GM19239 (cell line): Measurements from ENCODE around the gene NCOA1.
"Not testable (repeated sequence)": the region's sequence is repeated elsewhere in the genome, so short reads cannot be mapped to it uniquely, and the experiment has no call there.

Experiments used
- DNase-seq: peaks from one replicate; pipeline ENCODE4 v3.0.0; 2011; ENCODE audit warnings: low spot score; ENCODE audit not compliant: insufficient read length
- FAIRE-seq: peaks from 2 replicates; lab custom pipeline; 2011; peaks lifted over from hg19 to GRCh38; lab: Jason Lieb, UNC

NCOA1 gene

GRCh38 chr2:24490690-24491541, at the start of gene NCOA1:
TSS of gene NCOA1 (plus strand) at chr2:24491254. CDS start at chr2:24658678, 167,424 bp downstream.
- peak; percentile 84 for FAIRE-seq

DNA sequence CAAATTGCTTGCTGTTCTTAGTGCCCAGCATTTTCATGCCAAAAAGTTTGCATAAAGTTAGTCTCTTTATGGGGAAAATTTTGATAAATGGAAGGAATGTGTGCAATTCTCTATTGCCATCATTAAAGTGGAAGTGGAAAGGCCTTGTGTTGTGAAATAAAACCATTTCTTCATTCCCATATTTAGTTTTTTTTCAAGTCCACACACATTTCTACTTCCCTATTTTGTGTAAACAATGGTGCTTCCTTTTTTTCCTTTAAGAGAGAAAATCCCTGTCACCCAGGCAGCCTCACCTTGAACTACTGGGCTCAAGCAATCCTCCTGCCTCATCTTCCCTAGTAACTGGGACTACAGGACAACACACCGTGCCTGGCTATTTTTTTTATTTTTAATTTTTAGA, 42.3 kb upstream of the NCOA1 start:
- FAIRE-seq = no peak
- no peak for DNase-seq

More at GRCh38 chr2:24490690-24491541, at the start of gene NCOA1:
- peak; percentile 95 for DNase-seq

DNA sequence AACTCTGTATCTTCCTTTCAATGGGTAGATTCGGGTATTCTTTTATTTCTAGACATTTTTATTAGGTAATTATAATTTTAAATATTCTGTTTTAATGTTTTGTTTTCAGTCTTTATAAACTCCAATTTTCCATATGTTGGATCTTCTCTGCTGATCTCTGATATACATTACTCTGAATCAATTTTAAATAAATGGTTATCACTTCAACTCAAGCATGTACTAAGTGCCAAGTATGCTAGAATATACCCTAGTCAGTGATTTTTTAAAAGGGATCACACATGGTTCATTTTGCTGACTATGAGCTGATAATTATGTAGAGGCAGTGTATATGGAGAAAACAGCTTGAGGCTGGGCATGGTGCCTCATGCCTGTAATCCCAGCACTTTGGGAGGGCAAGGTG, 41.7 kb upstream of the NCOA1 start:
- DNase-seq (no peak), FAIRE-seq (no peak)

GRCh38 chr2:24451805-24452501, 39.1 kb upstream of the NCOA1 start:
- DNase-seq (no peak), FAIRE-seq (no peak)

DNA sequence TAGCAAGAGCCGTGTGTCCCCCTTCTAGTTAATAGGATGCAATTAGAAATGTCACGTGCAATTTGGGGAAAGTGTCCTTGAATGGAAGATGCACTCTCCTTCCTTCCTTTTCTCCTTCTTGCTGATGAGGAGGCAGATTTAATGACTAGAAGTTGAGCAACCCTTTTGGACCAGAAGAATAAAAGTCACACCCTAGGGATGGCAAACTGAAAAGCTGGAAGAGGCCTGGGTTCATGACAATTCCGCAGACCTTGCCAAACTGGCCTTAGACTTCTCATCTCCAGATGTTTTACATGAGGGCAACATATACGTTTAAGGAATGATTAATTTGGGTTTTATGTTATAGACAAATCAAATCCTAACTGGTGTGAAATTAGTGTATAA, 38.6 kb upstream of the NCOA1 start:
- no peak for DNase-seq
- FAIRE-seq = no peak

GRCh38 chr2:24453379-24454073, 37.5 kb upstream of the NCOA1 start:
- FAIRE-seq (no peak), DNase-seq (no peak)

- DNase-seq = no peak
- no peak for FAIRE-seq
Measured at GRCh38 chr2:24454294-24454693, 36.8 kb upstream of the NCOA1 start.

DNA sequence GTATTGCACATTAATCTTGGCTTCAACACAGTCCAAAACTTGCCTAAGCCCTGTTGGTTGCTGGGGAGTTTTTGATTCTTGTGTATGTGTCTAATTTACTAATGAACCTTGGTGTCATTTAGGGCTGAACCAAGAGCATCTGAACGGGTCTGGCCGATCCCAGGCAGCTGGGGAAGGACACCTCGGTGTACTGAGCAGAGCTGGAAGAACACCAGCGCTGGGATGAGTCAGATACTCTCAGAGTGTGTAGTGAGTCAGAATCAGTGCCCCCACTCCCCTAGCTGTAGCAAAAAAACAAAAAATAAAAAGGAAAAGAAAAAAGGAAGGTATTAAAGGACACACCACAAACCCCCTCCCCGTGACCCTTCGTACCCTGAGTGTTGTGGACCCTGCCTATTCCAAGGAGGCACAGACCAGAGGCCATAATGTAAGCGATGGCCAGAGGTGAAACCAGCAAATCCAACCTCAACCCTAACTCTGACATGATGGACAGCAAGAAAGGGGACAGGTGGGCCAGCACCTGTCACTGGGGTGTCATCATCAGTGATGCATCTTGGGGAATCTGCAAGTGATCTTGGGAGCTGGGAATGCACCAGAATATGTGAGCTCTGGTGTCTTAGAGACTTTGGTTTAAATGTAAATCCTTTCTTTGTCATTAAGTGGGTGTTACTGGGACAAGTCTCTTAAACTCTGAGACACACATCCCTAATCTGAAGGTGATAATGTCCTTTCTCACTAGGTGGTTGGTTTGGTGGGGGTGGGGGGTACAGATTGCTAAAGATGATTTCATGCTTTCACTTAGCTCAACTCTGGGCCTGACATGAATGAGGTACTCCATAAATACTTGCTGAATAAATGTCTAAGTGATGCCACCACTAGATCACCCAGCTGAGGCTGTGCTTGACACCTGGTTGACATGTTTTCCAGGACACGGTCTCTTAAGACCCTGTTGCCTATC, 34.2 kb upstream of the NCOA1 start:
- FAIRE-seq (no peak), DNase-seq (no peak)

DNA sequence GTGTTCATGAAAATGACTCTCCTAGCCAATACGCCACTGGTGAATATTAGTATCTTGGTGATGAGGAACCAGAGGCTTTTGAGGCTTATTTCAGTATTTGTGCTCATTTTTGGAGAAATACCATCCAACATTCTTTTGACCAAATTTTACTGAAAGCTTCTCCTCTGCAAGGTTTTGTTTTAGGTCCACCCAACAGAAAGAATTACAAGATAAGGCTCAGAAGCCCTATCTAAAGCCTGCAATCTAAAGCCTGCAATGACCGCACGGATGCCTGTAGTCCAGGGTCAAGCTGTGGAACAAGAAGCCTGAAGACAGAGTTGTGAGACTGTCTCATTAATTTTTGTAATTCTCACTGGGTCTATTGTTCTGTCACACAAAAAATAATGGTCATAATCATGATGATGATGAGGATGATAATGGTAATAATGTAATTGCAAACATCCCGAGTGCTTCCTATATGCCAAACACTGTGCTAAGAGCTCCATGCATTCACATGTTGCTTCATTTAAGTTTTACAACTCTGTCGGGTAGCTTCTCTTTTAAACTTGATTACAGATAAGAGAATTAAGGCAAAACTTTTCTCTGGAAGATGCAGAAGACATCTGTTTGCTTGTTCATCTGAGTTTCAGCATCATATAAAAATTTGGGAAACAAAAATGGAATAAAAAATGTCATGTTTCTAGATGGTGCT, 33.2 kb upstream of the NCOA1 start:
- DNase-seq (no peak), FAIRE-seq (no peak)

DNA sequence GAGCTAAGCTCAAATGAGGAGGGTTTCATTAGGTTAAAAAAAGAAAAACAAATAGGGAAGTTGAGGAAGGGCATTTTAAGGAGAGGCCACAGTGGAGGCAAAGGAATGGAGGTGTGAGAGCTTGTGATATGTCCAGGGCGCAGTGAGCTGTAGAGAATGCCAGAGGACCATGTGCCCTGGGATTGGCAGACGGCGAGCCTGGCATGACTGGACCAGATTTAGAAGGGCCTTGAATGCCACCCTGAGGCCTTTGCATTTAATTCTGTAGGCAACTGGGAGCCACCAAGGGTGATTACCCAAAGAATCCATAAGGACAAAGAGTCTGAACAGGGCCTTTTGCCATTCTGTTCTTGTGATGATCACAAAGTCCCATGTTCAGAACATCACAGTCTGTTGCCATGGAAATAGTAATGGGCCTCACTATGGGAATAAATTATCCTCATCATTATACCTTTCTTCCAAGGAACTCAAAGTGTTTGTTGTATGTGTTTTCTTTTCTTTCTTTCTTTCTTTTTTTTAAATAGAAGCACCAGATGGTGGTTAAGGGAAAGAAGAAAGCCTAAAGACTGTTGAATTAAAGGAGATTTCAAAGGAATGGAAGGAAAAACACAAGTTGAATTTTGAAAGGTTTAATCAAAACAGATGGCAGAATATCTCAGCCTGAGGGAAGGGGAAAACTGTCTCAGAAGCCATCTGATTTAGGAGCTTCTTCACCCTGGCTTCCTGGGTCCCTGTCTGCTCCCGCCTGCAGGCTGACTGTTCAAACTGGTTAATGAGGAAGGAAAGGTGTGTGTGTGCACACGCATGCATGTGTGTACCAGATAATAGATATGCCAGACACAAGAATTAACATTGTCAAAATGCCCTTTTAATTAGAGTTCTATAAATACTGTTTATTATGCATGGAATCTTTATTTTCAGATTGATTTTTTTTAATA, 31.6 kb upstream of the NCOA1 start:
- no peak for DNase-seq

DNA sequence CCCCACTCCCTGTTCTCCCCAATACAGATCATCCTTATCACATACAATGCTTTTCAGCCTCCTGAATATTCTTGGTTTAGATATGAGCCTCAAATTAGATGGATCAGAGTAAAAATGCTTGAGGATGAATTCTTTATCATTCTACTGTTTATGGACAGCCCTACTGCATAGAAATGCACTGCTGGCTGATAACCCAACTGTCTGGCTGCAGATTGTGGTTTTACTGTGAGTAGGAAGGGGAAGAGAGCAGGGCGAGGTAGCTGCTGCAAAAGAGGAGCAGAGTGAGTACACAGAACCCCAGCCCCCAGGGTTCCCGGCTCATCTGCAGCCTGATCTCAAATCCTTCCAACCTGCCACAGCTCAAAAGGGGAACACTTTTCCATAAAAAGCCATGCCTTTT, 29.4 kb upstream of the NCOA1 start:
- no peak for DNase-seq
- FAIRE-seq = no peak

More for the DNA sequence above, 31.6 kb upstream of the NCOA1 start:
- no peak for FAIRE-seq

DNA sequence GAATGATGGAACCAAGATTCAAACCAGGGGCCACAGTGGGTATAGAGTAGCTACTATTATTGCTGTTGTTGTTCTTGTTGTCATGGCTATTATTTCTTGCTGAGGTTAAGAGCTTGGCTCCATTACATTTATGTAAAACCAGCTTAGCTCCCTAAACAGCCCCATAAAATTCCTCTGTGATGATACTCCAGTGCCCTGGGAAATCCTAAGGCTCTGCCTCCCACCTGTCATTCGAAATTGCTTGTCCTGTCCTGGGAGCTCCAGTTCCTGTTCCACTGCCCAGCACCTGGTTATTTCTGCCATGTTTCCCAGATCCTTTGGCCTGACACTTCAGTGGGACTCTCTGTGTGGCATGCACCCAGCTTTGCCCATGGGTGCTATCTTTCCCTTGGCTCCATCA, 27.8 kb upstream of the NCOA1 start:
- FAIRE-seq (no peak), DNase-seq (no peak)

DNA sequence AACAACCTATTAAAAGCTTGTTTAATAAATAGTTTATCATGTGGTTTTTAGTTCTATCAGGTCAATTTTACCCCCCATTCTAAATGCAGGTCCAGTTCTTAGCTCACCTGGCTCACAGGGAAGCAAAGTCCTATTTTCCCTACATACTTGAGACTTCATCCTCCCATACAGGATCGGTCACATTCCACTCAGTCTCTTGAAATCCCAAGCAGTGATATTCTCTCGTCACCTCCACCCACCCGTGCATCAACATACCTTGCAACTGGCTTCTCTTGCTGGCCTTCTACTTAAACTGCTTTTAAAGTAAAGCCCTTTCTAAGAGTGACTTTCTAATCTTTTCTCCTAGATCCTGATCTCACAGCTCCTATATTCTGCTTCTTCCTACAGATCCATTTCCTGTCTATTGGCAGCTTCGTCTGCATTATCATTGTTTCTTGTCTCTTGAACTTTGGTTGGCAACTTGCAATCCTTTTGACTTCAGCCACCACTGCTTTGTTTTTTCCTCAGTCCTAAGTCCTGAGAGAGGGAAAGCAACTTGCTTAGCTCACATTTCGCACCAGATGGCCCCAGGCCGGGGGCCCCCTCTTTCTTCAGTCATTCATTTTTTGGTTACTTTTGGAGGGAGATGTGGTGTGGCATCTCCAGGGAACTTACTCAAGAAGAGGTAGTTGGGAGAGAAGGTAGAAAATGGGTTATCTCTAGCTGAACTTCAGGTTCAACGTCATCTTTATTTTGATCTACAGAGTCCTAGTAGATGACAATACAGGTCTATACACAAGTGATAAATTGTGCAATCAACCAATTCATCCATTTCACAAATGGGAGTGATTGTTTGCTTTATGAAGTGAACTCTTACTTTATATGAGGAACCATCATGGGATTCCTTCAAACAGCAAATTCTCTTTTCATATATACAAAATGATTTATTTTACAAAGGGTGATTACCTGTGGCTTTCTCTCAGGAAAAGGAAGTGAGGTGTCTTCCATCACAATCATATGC, 23.9 kb upstream of the NCOA1 start:
- DNase-seq = no peak
- no peak for FAIRE-seq

DNA sequence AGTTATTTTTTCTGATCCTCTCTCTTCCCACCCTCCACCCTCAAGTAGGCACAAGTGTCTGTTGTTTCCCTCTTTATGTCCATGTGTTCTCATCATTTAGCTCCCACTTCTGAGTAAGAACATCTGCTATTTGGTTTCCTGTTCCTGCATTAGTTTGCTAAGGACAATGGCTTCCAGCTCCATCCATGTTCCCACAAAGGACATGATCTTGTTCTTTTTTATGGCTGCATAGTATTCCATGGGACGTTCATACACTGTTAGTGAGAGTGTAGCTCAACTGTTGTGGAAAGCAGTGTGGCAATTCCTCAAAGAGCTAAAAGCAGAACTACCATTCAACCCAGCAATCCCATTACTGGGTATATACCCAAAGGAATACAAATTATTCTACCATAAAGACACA, 22.6 kb upstream of the NCOA1 start:
- not testable (repeated sequence) for DNase-seq, FAIRE-seq

DNA sequence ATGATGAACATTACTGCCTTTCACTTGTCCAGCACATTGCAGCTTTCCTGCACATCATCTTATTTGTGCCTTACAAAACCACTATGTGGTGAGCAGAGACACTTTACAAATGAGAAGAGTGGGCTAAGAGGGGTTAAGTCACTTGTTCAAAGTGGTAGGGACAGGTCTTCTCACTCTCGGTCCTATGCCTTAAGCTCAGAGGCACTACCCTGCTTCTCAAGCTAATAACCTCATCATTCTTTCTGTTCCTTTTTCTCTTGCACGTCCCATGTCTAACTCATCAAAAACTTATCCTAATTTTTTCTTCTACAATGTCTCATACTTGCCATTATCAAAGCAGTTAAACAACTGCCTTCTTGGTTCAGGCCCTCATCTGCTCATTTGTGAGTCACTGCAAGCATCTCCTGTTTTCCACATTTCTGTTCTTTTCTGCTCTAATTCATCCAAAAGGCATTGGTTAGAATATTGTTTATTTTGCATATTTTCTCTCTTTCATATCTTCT, 21.9 kb upstream of the NCOA1 start:
- DNase-seq = no peak
- no peak for FAIRE-seq

DNA sequence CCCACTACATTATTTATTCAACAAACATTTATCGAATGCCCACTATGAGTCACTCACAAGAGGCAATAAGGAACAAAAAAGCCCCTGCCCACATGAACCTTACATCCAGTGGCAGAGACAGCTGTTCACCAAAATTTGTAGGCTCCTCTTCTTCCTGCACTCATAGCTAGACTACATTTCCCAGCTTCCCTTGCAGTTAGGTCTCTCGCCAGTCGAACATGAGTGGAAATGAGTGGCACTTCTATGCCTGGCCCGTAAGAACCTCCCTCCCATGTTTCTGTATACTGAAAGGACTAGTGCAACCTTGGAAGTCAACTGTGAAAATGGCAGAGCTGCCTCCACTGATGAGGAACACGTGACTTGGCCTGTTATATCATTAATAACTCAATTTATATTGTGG, 19.4 kb upstream of the NCOA1 start:
- no peak for DNase-seq

GRCh38 chr2:24472416-24472815, 18.6 kb upstream of the NCOA1 start:
- DNase-seq = no peak
- FAIRE-seq = no peak

More for the DNA sequence above, 19.4 kb upstream of the NCOA1 start:
- FAIRE-seq = no peak
